Stimulated activated CD4-positive, alpha-beta T cell treated with anti-CD3 and anti-CD28 coated beads, Interleukin-15, amount 100 ng/mL, for 24 hours (primary cell): Measurements from ENCODE around the gene DNAH5.
A peak's percentile ranks its signal among the peaks of the same experiment; 100 is the strongest.
"Not testable (repeated sequence)": the region's sequence is repeated elsewhere in the genome, so short reads cannot be mapped to it uniquely, and the experiment has no call there.

Experiments
- DNase-seq: peaks from one replicate; pipeline ENCODE4 v3.0.0-alpha.2; 2020

DNAH5 gene, protein sequence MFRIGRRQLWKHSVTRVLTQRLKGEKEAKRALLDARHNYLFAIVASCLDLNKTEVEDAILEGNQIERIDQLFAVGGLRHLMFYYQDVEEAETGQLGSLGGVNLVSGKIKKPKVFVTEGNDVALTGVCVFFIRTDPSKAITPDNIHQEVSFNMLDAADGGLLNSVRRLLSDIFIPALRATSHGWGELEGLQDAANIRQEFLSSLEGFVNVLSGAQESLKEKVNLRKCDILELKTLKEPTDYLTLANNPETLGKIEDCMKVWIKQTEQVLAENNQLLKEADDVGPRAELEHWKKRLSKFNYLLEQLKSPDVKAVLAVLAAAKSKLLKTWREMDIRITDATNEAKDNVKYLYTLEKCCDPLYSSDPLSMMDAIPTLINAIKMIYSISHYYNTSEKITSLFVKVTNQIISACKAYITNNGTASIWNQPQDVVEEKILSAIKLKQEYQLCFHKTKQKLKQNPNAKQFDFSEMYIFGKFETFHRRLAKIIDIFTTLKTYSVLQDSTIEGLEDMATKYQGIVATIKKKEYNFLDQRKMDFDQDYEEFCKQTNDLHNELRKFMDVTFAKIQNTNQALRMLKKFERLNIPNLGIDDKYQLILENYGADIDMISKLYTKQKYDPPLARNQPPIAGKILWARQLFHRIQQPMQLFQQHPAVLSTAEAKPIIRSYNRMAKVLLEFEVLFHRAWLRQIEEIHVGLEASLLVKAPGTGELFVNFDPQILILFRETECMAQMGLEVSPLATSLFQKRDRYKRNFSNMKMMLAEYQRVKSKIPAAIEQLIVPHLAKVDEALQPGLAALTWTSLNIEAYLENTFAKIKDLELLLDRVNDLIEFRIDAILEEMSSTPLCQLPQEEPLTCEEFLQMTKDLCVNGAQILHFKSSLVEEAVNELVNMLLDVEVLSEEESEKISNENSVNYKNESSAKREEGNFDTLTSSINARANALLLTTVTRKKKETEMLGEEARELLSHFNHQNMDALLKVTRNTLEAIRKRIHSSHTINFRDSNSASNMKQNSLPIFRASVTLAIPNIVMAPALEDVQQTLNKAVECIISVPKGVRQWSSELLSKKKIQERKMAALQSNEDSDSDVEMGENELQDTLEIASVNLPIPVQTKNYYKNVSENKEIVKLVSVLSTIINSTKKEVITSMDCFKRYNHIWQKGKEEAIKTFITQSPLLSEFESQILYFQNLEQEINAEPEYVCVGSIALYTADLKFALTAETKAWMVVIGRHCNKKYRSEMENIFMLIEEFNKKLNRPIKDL (N-terminal part only)

DNA sequence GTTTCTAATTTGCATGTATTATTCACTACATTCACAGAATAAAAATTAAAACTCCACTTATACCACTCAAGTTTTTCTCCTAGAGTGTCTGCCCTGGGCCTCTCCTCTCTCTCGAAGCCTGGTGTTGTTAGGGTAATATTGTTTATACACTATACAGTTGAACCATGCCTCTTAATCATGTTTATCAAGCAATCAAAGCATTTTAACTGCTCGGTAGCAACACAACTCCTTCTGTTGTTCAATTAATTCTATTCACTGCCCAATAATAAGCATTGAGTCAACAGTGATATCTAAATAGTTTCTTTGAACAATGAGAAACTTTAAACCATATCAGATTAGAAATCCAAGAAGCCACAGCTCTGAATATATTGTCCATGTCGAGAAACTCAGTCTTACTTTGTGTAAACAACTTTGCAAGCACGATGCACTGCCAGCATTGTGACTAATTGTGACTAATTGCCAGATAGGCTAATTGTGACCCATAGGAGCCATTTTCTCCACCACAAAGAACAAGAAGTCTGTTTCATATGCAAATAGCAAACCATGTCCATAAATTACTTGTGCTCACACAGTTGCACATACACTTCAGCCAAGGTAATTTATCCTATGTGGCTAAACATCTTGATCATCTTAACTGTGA is at the start of gene DNAH5:
Gene DNAH5, minus strand, starts transcription at position 129 of the 640 bp plus-strand sequence. CDS start 250 bp downstream, outside the sequence.
- no peak for DNase-seq

DNA sequence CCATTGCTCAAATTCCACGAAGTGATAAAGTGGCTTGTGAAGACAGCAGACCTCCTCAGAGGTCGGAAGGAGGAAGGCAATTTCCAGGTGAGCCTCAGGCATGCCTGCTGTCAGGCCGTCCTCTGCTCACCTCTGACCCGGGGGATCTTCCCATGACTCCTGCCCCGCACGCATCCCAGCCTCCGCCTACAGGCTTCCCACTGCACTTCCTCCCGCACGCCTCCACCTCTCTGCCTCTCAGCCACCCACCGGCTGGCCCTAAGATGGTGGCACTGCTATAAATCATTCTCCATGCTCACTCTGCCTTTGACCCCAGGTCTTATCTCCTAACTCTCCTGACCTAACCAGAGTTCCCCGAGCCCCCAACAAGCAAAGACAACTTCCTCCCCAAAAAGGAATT is 49.4 kb upstream of the DNAH5 start:
- no peak for DNase-seq

DNA sequence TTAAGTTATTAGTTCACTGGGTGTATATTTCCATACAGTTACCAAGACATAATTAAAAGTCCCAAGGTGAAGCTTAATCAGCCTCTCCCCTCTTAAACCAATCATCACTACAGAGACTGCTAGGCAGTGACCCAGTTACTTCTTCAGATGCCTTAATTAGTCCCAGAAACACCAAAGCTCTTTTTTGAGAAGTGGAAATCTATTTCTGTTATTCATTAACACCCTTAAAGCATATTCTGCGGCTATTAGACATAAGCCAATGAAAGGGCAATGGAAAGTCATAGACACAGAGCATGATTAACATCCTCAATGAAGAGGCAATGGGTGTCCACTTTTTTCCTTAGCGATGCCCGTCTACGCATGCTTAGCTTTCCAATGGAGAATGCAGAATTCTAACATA is 48.3 kb upstream of the DNAH5 start:
- DNase-seq: no peak

DNA sequence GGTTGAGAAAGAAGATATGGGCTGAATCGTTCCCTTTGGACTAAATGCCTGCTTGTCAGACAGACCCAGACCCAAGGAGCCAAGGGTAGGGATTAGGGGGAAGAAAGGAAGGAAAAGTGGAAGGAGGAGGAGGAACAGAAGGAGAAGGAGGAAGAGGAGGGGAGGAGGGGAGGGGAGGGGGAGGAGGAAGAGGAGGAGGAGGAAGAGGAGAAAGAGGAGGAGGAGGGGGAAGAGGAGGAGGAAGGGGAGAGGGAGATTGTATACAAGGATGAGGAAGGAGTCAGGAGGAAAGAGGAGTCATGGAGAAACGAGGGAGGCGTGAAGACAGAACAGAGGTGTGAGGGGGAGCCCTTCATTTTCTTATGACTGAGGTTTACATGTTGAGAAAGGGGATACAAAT is 46.9 kb upstream of the DNAH5 start:
- DNase-seq: no peak

DNA sequence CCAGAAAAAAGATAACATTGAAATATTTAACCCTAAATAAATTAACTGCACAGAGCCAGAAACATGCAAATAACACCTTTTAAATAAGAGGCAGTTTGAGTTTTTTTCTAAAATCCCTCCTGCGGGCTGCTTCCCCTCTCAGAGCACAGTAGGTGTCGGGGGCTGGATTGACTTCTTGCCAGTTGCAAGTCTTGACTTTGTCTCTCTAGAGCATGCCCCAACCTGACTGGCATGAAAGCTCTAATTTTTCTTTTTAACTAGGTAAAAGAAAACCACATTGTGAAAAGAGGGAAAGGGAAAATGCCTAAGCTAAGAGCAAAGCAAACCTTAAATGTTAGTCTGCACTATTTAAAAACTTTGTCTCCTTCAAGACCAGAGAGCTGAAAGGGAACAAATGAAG is 46.4 kb upstream of the DNAH5 start:
- DNase-seq: no peak

DNA sequence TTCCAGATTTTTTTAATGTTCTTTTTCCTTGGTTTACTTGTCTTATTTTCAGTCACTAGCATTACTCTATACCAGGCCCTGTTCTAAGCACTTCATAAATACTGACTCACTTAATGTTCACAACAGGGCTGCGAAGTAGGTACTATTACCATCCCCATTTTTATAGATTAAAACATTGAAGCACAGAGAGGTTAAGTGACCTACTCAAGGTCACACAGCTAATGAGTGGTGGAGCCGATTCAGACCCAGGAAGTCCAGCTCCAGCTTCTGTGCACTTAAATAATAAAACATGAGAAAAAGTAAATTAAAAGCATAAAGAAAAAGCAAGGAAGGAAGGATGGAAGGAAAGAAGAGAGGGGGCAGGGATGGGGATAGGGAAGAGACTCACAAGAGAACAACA is 45.3 kb upstream of the DNAH5 start:
- no peak for DNase-seq

DNA sequence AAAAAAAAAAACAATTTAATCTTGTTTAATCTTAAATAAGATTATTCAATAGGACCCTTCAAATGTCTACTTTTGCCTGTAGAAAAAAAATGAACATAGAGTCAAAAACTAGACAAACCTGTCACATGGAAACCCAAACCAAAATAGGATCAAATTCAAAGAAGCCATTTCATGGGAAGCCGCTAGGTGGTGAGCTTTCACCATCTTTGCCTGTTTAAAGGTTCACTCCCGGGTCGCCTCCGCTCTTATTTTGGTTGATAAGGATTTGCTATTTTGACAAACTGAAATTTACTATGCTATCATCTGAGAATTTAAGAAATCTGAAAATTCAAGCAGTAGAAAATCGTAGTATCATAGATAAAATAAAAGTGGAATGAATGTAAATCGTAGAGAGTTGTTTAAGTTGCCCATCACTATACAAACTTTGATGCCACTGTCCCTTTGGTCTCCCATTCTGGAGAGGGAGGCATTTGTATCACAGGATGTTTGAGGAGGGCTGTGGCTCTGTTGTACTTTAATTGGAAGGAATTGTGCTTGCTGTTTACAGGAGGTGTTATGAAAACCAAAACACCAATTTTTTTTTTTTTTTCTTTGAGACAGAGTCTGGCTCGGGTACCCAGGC is 43.5 kb upstream of the DNAH5 start:
- DNase-seq: peak; percentile 39

DNA sequence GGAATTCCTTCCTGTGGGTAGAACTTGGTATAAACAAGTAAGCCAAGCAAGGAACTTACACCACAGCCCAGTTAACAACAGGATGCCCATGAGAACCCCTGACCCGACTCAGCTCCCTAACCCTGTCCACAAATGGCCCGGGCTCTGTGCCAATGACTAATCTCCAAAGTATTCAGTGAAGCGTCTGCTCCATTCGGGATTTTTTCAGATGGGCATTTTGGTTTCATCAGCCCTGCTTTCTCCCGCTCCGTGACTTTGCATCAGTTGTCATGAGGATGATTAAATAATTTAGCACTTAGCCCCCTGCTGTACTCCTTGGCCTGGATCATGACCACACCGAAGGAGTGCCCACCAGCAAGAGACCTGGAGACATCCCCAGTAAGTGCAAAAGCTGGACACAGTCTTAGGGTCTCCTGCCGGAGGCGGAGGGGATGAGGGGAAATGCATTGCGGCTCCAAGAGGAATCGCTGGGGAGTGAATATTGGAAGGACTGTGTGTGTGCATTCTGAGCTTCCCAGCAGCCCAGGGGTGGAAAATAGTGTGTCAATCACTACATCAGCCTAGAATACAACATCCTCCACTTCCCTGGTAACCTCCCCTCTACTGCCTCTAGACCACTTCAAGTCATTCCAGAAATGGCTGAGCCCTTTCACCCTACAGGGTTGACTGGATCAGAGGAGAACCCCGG is 41.4 kb upstream of the DNAH5 start:
- no peak for DNase-seq

DNA sequence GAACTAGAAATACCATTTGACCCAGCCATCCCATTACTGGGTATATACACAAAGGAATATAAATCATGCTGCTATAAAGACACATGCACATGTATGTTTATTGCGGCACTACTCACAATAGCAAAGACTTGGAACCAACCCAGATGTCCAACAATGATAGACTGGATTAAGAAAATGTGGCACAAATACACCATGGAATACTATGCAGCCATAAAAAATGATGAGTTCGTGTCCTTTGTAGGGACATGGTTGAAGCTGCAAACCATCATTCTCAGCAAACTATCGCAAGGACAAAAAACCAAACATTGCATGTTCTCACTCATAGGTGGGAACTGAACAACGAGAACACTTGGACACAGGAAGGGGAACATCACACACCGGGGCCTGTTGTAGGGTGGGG is 40.4 kb upstream of the DNAH5 start:
- not testable (repeated sequence) for DNase-seq

DNA sequence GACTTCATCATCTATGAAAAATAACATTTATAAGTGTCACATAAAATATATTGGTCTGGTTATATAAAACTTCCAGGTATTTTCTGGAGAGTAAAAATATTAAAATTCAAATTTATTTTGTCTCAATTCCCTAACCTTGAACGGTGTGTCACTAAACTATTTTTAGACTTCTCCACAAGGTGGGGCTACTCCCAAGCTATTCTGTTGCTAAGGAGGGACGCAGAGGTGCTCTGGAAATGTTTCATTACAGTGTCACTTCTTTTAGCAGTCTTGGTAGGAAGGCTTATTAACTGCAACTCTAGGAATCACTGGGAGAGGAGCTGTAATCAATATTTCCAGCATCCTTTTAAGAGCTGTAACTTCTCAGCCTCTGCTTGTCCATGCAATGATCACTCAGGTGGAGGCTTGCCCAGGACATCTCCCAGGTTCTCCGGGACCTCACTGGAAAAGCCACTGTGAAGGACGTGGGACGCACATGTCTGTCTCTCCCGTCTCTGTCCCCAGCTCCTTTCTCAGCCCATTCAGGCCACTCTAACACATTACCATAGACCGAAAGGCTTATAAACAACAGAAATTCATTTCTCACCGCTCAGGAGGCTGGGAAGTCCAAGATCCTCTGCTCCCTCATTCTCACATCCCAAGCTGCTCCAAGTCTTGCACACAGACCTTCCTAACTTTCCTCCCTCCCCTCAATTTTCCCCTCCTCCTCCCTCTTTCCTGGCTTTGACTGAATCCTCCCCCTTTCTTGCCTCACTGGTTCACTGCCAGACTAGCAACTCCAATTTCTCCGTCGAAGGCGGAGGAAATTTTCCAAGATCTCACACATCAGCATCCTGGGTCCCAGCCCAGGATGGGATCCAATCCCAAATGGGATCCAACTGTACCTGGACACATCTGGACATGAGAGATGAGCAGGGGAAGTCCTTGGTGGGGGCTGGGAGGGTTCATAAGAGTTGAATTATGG is 32.7 kb upstream of the DNAH5 start:
- no peak for DNase-seq

DNA sequence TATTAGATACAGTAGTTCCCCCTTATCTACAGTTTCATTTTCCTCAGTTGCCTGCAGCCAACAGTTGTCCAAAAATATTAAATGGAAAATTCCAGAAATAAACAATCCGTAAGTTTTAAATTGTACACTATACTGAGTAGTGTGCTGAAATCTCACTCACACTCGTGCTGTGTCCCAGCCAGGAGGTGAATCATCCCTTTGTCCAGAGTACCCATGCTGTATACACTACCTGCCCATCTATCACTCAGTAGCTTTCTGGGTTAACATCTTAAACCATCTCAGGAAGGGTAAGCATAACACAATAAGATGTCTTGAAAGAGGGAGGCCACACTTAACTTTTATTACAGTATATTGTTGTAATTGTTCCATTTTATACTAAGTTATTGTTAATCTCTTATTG is 31.7 kb upstream of the DNAH5 start:
- DNase-seq: no peak

DNA sequence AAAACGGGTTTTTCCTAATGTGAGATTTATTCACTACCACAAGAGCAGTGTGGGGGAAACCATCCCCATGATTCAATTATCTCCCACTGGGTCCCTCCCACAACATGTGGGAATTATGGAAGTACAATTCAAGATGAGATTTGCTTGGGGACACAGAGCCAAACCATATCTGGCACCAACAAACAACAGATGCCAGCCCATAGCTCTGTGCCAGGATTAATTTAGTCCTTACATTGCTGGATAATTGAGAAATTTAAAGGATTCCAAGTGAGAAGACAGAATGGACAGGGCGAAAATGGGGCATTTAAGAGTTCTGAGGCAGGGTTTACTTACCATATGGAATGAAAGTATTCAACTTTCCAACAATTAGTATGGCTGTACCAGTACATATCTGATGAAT is 30.8 kb upstream of the DNAH5 start:
- no peak for DNase-seq

DNA sequence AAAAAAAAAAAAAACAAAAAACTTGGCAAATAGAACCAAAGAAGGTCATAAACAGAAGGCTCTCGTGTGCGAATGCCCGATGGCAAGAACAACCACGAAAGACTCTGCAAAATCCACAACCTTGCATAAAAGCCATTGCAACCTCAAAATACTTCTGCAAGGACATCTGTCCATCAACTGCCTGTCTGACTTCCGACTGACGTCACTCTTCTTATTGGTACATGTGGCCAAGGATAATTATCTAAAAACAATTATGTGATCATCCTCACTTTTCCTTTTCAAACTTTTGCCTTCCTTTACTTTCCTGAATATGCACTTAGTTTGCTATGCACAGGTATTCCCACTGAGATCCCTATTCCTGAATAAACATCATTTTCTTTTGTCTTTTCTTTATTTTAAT is 29.2 kb upstream of the DNAH5 start:
- no peak for DNase-seq

DNA sequence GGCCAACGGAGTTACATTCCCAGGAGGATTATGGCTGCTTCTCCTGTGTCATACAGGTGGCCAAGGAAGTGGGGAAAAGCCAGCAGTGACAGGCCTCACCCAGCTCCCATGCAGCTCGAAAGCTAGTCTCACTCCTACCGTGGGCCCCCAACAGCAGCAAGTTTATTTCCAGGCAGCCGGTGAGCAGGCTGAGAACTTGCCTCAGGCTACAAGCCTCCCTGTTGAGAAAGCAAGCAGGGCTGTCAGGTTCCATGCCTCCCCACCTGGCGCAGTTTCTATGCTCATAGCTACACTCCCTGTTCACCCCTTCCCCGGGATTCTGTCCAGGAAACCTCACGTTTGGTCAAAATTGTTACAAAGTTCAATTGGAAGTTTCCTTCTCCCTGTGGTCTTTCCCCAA is 27.5 kb upstream of the DNAH5 start:
- DNase-seq: no peak

DNA sequence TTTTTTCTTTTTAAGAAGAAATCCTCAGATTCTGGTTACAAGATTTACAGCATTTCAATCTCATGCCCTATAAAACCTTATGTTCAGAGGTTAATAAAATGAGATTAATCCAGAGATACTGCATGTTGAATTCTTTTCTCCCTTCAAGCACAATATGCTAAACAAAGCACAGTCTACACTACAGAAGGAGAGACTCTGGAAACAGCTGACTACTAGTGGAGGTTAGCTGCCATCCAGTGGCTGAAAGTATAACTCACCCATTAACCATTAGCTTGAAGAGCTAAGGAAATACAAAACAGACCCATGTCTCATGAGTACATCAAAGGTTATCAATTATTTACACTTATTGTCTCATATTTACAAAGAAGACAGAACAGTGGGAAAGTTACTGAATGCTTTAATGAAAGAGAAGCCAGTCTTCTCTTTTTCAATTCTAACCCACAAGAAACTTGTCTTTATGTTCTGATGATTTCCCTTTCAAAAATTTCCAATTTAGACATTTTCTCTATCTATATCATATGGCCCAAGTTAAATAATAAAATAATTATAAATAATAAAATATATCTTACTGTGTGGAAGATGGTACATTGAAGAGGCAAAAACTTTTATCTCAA is 12.7 kb upstream of the DNAH5 start:
- peak; percentile 3 for DNase-seq

DNA sequence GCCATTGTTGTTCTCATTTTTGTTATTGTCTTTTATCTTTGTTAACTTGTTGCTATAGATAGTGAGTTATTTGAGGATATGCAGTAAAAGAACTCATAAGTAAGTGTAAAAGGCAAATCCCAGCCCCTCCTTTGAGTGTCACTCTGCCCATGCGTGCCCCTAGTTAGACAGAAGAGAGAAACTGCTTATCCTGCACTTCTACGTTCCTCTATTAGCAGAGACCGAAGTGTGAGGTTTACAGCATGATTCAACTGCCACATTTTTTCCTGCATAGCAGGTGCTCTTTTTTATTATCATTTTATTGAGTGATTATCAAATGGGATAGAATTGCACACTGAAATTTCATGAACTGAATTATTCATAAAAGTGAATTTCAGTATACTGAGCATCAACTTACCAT is 12.0 kb upstream of the DNAH5 start:
- no peak for DNase-seq

DNA sequence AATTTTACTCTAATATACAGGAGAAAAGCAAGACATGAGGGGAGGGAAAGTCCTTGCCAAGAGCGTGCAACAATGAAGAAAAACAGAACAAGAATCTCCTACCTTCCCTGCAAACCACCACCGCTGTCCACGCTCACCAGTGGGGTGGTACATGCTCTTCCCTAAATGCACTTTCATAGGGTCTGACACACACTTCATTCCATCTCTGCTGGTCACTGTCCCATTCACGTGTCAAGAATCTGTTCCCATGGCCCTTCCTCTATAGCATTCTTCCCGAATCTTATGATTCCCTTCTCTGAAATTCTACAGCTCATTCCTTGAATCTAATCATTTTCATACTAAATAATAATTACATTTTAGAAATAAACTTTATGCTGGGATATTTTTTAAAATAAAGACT is 11.4 kb upstream of the DNAH5 start:
- DNase-seq: no peak

DNA sequence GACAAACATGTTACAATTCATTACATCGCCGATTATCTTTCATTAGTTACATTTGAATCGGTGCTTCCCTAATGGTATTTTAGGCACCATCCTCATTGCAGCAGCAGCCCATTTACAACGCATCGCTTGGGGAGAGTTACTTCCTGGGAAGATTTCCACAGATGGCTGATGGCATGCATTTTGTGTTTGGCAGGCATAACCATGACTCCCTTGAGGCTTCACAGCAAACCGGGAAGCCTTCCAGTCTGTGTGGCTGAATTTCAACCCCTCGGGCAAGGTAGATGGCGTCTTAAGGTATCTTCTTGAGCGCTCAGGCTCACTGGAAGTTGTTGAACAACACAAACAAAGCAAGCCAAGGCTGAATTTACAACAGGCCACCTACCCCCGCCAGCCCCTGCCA is 1.6 kb upstream of the DNAH5 start:
- no peak for DNase-seq

DNA sequence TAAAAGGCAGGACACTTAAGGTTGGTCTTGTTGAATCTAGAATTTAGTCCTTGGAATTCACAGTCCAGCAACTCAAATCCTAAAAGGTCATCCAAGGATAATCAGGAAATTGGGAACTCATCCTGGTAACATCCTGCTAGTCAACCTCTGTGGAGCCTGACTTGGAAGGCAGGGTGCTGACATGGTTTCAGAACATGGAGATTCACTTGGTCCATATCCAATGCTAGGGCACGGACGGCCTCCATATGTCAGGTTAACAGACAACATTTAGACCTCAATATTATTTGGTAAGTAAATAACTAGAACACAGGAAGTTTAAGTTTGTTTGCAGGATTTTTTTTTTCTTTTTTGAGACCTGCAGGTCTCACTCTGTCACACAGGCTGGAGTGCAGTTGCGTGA is 783 bp upstream of the DNAH5 start:
- DNase-seq: no peak

DNA sequence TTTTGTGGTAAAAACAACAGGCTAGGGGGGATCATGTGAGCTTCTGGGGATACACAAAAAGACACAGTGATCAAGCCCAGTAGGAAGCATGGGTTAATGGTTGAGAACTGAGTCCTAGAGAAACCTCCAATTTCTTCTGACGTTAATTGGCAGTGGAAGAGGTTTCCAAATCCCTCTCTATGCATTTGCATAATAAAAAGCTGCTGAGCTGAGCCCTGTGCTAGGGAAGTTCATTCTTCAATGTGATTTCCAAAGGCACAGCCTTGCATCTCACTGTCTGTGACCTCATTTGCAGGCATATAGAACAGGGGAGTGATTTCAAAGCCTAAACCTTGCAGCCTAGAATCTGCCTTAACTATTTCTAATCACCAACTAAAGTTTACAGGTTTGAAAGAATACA is 812 bp downstream of the DNAH5 start:
- DNase-seq: no peak
